Hepatocyte (in vitro differentiated cells): Measurements from ENCODE around the gene LHFPL3.

Experiments used
- CTCF ChIP-seq: fragments of 200-600 bp; sonication (generic); IDR thresholded peaks from 2 replicates; pipeline ENCODE4 v1.5.1; 2016; ENCODE audit warnings: antibody characterized with exemption, mild to moderate bottlenecking; ENCODE audit not compliant: poor library complexity
- EZH2 ChIP-seq: fragments of 200-600 bp; sonication (generic); IDR thresholded peaks from 2 replicates; pipeline ENCODE4 v1.6.1; 2016; ENCODE audit warnings: antibody characterized with exemption, mild to moderate bottlenecking, borderline replicate concordance
- EZH2phosphoT487 ChIP-seq: fragments of 200-600 bp; sonication (generic); IDR thresholded peaks from one replicate; pipeline ENCODE4 v1.6.1; 2018; ENCODE audit warnings: antibody characterized with exemption, mild to moderate bottlenecking, low read depth, moderate library complexity; ENCODE audit not compliant: unreplicated experiment, severe bottlenecking

GRCh38 chr7:104538152-104538551 lies 209.7 kb downstream of the LHFPL3 start:
- TF ChIP-seq EZH2 (no peak), CTCF (no peak), EZH2phosphoT487 (no peak)
